SK-N-SH (cell line): ENCODE data around the gene FUCA1. TPM values are rescaled to one million over a fixed set of nuclear protein-coding genes. Genes with fewer than 3 reads are reported as not detected.
A peak's percentile ranks its signal among the peaks of the same experiment; 100 is the strongest.

Experiments
- CTCF ChIA-PET: fragments of 300-600, 350-600 bp; formaldehyde crosslinking; extraction: SDS; loops from one replicate; lab custom pipeline; 2021; lab: Yijun Ruan, JAX
- POLR2A ChIA-PET: fragments of 350-600 bp; sonication (Branson Sonifier 250); formaldehyde crosslinking; extraction: SDS; loops from one replicate; lab custom pipeline; 2020; ENCODE audit warnings: antibody characterized with exemption, inconsistent platforms; lab: Yijun Ruan, JAX
- DNase-seq: peaks from one replicate; pipeline ENCODE4 v3.0.0; 2012
- H2AFZ ChIP-seq: fragments of 200-600 bp; sonication (generic); 2 replicates; pipeline ENCODE4 v1.8.1; 2016; ENCODE audit warnings: antibody characterized with exemption, mild to moderate bottlenecking, low read depth
- H3F3A ChIP-seq: fragments of 200-600 bp; sonication (generic); replicated peaks from 2 replicates; pipeline ENCODE3; 2016; ENCODE audit warnings: antibody characterized with exemption, mild to moderate bottlenecking; ENCODE audit not compliant: insufficient read depth
- H3K27ac ChIP-seq, 2 experiments: fragments of 200-500 bp in 1 of 2; fragments of 200-600 bp in 1 of 2; sonication (Bioruptor generic) in 1 of 2; sonication (generic), shearing (Covaris generic) in 1 of 2; 2 replicates each; pipeline versions ENCODE4 v1.5.1 to v1.6.1; 2014 to 2016; ENCODE audit warnings: low read depth in 2 of 2, inconsistent platforms in 1 of 2, low read length in 1 of 2, mild to moderate bottlenecking in 1 of 2, mixed read lengths in 1 of 2
- H3K27me3 ChIP-seq: fragments of 200-600 bp; sonication (generic), shearing (Covaris generic); 2 replicates; pipeline ENCODE4 v1.6.1; 2016; ENCODE audit warnings: mixed run types; ENCODE audit not compliant: insufficient read depth
- H3K36me3 ChIP-seq, 2 experiments: fragments of 200-500 bp in 1 of 2; fragments of 200-600 bp in 1 of 2; sonication (Bioruptor generic) in 1 of 2; sonication (generic) in 1 of 2; replicated peaks in 1 of 2; 2 replicates each; pipeline versions ENCODE3 to v1.5.1; 2014 to 2016; ENCODE audit warnings: low read length in 1 of 2, mild to moderate bottlenecking in 1 of 2; ENCODE audit not compliant: insufficient read depth in 2 of 2, control insufficient read depth in 1 of 2
- H3K4me1 ChIP-seq, 2 experiments: fragments of 200-500 bp in 1 of 2; fragments of 200-600 bp in 1 of 2; sonication (Bioruptor generic) in 1 of 2; sonication (generic), shearing (Covaris generic) in 1 of 2; 2 replicates each; pipeline versions ENCODE4 v1.5.1 to v1.6.1; 2014 to 2016; ENCODE audit warnings: low read depth in 1 of 2, low read length in 1 of 2, mixed run types in 1 of 2; ENCODE audit not compliant: insufficient read depth in 2 of 2, control insufficient read depth in 1 of 2
- H3K4me2 ChIP-seq: fragments of 200-600 bp; sonication (generic), shearing (Covaris generic); 2 replicates; pipeline ENCODE4 v1.6.1; 2017; ENCODE audit warnings: mixed run types
- H3K4me3 ChIP-seq, 2 experiments: fragments of 200-500 bp in 1 of 2; fragments of 200-600 bp in 1 of 2; sonication (Bioruptor generic) in 1 of 2; sonication (generic), shearing (Covaris generic) in 1 of 2; 2 replicates each; pipeline versions ENCODE4 v1.5.1 to v1.8.1; 2014 to 2016; ENCODE audit warnings: low read depth in 2 of 2, inconsistent platforms in 1 of 2, low read length in 1 of 2, mild to moderate bottlenecking in 1 of 2, mixed read lengths in 1 of 2, moderate library complexity in 1 of 2
- H3K79me2 ChIP-seq: fragments of 200-600 bp; sonication (generic); 2 replicates; pipeline ENCODE4 v1.8.1; 2017; ENCODE audit warnings: mild to moderate bottlenecking; ENCODE audit not compliant: insufficient read depth
- H3K9ac ChIP-seq: fragments of 200-600 bp; sonication (generic); 2 replicates; pipeline ENCODE4 v1.6.1; 2017; ENCODE audit warnings: mixed run types
- H3K9me2 ChIP-seq: fragments of 200-600 bp; sonication (generic); 2 replicates; pipeline ENCODE4 v1.6.1; 2017; ENCODE audit warnings: mixed run types
- H3K9me3 ChIP-seq: fragments of 200-600 bp; sonication (generic); 2 replicates; pipeline ENCODE4 v1.6.1; 2017; ENCODE audit warnings: mixed run types, mild to moderate bottlenecking, moderate library complexity
- H4K20me1 ChIP-seq: fragments of 200-600 bp; sonication (generic); 2 replicates; pipeline ENCODE4 v1.6.1; 2017; ENCODE audit warnings: mild to moderate bottlenecking, mixed run types; ENCODE audit not compliant: insufficient read depth
- CTCF ChIP-seq: fragments of 200-600 bp; sonication (generic); IDR thresholded peaks from 2 replicates; pipeline ENCODE4 v1.6.1; 2017; ENCODE audit warnings: antibody characterized with exemption, mild to moderate bottlenecking, moderate library complexity
- FOSL2 ChIP-seq: IDR thresholded peaks from 2 replicates; pipeline ENCODE4 v1.4.0; 2012; ENCODE audit warnings: low read depth, mild to moderate bottlenecking, moderate library complexity, borderline replicate concordance
- IRF3 ChIP-seq: fragments of 150-350 bp; IDR thresholded peaks from 2 replicates; pipeline ENCODE4 v1.6.1; 2016; ENCODE audit warnings: mild to moderate bottlenecking, low read depth, low read length
- MAX ChIP-seq: IDR thresholded peaks from 2 replicates; pipeline ENCODE4 v1.4.0; 2012; ENCODE audit warnings: low read depth
- NFIC ChIP-seq: IDR thresholded peaks from 2 replicates; pipeline ENCODE4 v1.4.0; 2012; ENCODE audit warnings: borderline replicate concordance
- REST ChIP-seq: IDR thresholded peaks from 2 replicates; pipeline ENCODE4 v1.6.1; 2012; ENCODE audit warnings: mild to moderate bottlenecking, low read depth, low read length, moderate library complexity
- RFX5 ChIP-seq: IDR thresholded peaks from 2 replicates; pipeline ENCODE4 v1.6.1; 2012; ENCODE audit warnings: mild to moderate bottlenecking, improper control_type of control experiment, low read length
- RXRA ChIP-seq: IDR thresholded peaks from 2 replicates; pipeline ENCODE4 v1.4.0; 2012; ENCODE audit warnings: low read depth, mild to moderate bottlenecking, borderline replicate concordance
- TAF1 ChIP-seq: IDR thresholded peaks from 2 replicates; pipeline ENCODE4 v1.6.1; 2012; ENCODE audit warnings: low read depth, mild to moderate bottlenecking, low read length, moderate library complexity, borderline replicate concordance
- TCF12 ChIP-seq: IDR thresholded peaks from 2 replicates; pipeline ENCODE4 v1.4.0; 2012
- TEAD4 ChIP-seq: IDR thresholded peaks from 2 replicates; pipeline ENCODE4 v1.4.0; 2012; ENCODE audit warnings: mild to moderate bottlenecking, borderline replicate concordance; ENCODE audit not compliant: insufficient read depth
- USF2 ChIP-seq: fragments of 150-350 bp; IDR thresholded peaks from 2 replicates; pipeline ENCODE4 v1.6.1; 2017; ENCODE audit warnings: antibody characterized with exemption, low read length, low read depth, borderline replicate concordance
- YY1 ChIP-seq: IDR thresholded peaks from 2 replicates; pipeline ENCODE4 v1.4.0; 2012; ENCODE audit warnings: low read depth, mild to moderate bottlenecking
- ZBTB33 ChIP-seq: IDR thresholded peaks from 2 replicates; pipeline ENCODE4 v1.4.0; 2012; ENCODE audit warnings: low read depth, borderline replicate concordance
- WGBS: methylation state at CpG from one replicate; pipeline ENCODE4 v1.1.6; 2017; ENCODE audit warnings: low lambda C conversion rate; 5-methylcytosine and 5-hydroxymethylcytosine counted together
- polyA plus RNA-seq, 3 experiments: library from polyadenylated mRNA; depleted of rRNA; stranded (reverse); fragments of >200 nt; gene quantifications; 2 replicates each; pipeline ENCODE4 v1.2.3, GENCODE V29; 2012

The FUCA1 gene
- polyA plus RNA-seq, 1 of the 3 experiments (the other 2 are of a cell fraction): 31.9 TPM

GRCh38 chr1:23799255-23799569, 68.9 kb downstream of the FUCA1 start:
- no peaks in the 10 kb centered on the region; the same call in 1 of the 2 replicates for H3K79me2 ChIP-seq
- peak overlapping the region; percentile 100 for H3K4me2 ChIP-seq
- peaks cover 5 to 30% of the 10 kb centered on the region in 2 experiments; a peak in 1 of 4 replicates for H3K4me1 ChIP-seq
- ChIA-PET CTCF (interaction anchor here (1.1 to 5.7 kb wide), 4 partner anchors 11 to 162 kb away, joined by 3 to 47 read pairs (median 6); no protein-coding TSS in a partner anchor), POLR2A (interaction anchor here (2.1 to 4.1 kb wide), 3 partner anchors 8 to 26 kb away, joined by 7 to 24 read pairs (median 17); partner anchors contain the start of genes HMGCL, LYPLA2 and PITHD1)
- no peak overlapping the region for H2AFZ ChIP-seq
- H3K9me2 ChIP-seq: no peaks in the 10 kb centered on the region
- H3K36me3 ChIP-seq: peaks cover 5 to 34% of the 10 kb centered on the region in 2 experiments
- TF ChIP-seq YY1: no peak
- no peak for TF ChIP-seq TCF12
- TF ChIP-seq TEAD4: no peak
- no peak for TF ChIP-seq USF2
- no peak for TF ChIP-seq IRF3
- no peak for TF ChIP-seq RXRA
- no peak for TF ChIP-seq FOSL2
- no peak for TF ChIP-seq NFIC
- no peak for TF ChIP-seq REST
- H3K9ac ChIP-seq: no peak overlapping the region
- DNase-seq: no peak
- H3K9me3 ChIP-seq: no peaks in the 10 kb centered on the region
- H3K4me3 ChIP-seq: peak overlapping the region; percentile 71 to 89
- peak overlapping the region; percentile 73 to 85 for H3K27ac ChIP-seq
- no peaks in the 10 kb centered on the region for H4K20me1 ChIP-seq
- H3K27me3 ChIP-seq: no peaks in the 10 kb centered on the region
- H3F3A ChIP-seq: peaks cover 15% of the 10 kb centered on the region
- WGBS: 86% methylated on average over 7 of the region's 7 CpGs

- peak overlapping the region in 1 of 2 experiments; percentile 73; a peak in 2 of 4 replicates for H3K27ac ChIP-seq
- DNase-seq: peak; percentile 45
- no peaks in the 10 kb centered on the region for H3K27me3 ChIP-seq
- ChIA-PET CTCF (interaction anchor here (1.1 to 5.7 kb wide), 6 partner anchors 11 to 161 kb away, joined by 3 to 47 read pairs (median 4); partner anchors contain the start of gene RPL11), POLR2A (interaction anchor here (3.6 kb wide), 1 partner anchor 21 kb away, joined by 24 read pairs; the partner anchor contains the start of gene PITHD1)
- no peak overlapping the region for H3K9ac ChIP-seq
- no peaks in the 10 kb centered on the region; the same call in 1 of the 2 replicates for H3K79me2 ChIP-seq
- no peaks in the 10 kb centered on the region for H4K20me1 ChIP-seq
- H3K9me2 ChIP-seq: no peaks in the 10 kb centered on the region
- peaks cover 5 to 30% of the 10 kb centered on the region in 2 experiments; a peak in 1 of 4 replicates for H3K4me1 ChIP-seq
- 81% methylated on average over 5 of the region's 12 CpGs for WGBS
- H3K4me3 ChIP-seq: no peak overlapping the region; a peak in 1 of 4 replicates
- TF ChIP-seq RFX5: no peak
- TF ChIP-seq TAF1: no peak
- TF ChIP-seq MAX: no peak
- TF ChIP-seq ZBTB33: no peak
- TF ChIP-seq CTCF: peak; percentile 33; the same call in 1 of the 2 replicates
- H3K36me3 ChIP-seq: peaks cover 5 to 36% of the 10 kb centered on the region in 2 experiments
- no peak overlapping the region for H2AFZ ChIP-seq
- peaks cover 15% of the 10 kb centered on the region for H3F3A ChIP-seq
- H3K9me3 ChIP-seq: no peaks in the 10 kb centered on the region
- peak overlapping the region; percentile 100; the same call in 1 of the 2 replicates for H3K4me2 ChIP-seq
Measured at GRCh38 chr1:23798662-23799142, 69.4 kb downstream of the FUCA1 start.
